Left ventricle myocardium superior (tissue), 1 donor: ENCODE results near the gene MLIP. TPM values are rescaled to one million over a fixed set of nuclear protein-coding genes. Genes with fewer than 3 reads are reported as not detected.

Experiments
- ATAC-seq: fragments of 200-7000 bp; cut with Tn5 transposase; one replicate; pipeline ENCODE4 v1.9.1; 2020; ENCODE audit warnings: mild to moderate bottlenecking, moderate library complexity
- DNase-seq: peaks from one replicate; pipeline ENCODE4 v3.0.0-alpha.2; 2020
- intact Hi-C: fragments of 100-400 bp; cut with micrococcal nuclease; formaldehyde crosslinking; loops from one replicate; pipeline ENCODE4 v1.11.0; 2022
- total RNA-seq: library from RNA; stranded (reverse); fragmentation: NEBNext Ultra II Directional; extraction: Animal tissue kit (Norgen Biotek cat#: 25700); gene quantifications from one replicate; pipeline ENCODE4 v1.2.1, GENCODE V29; 2021
- donor health status: DM: no; HTN: yes; CAD: no; lungs with severe emphysema.

The MLIP gene
- total RNA-seq, 1 donor from 2014 or later, result 436 TPM

DNA sequence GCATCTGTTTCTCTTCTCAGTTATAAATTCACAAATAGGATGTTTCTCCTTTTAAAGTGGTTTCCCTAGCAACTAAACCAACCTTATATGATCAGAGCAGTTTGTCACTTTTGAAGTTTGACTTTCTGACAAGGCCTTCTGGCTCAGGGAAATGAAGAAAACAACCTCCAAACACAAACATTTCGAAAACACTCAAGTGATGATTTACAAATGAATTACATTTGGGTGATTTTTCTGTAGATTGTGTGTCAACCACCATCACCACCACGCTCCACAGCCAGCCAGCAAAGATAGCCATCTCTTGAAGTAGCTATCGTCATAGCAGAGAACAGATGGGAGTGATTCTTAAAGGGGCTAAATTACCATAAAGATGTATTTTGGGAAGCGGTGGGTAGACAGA lies 16.5 kb upstream of the MLIP start:
- DNase-seq, result no peak
- ATAC-seq, result no peak
- intact Hi-C loops, result no loop called here

DNA sequence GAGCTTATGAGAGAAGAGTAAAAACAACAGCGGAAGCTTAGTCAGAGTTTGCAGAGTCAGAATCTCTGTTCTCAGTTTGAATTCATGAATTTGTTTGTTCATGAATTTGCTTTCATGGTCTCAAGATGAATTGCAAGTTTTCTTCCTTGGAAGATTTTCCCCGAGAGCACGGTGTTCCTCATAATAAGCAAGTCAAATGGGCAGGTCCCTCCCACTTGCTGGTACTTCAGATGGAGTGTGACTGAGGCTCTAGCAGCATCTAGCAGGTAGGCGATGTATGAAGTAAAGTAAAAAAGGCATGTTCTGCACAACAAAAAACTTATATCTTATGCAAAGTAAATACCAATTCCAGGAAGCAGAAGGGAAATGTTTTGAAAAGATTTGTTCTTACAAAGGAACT lies 15.5 kb upstream of the MLIP start:
- ATAC-seq (no peak), DNase-seq (no peak)
- intact Hi-C loops, result no loop called here

DNA sequence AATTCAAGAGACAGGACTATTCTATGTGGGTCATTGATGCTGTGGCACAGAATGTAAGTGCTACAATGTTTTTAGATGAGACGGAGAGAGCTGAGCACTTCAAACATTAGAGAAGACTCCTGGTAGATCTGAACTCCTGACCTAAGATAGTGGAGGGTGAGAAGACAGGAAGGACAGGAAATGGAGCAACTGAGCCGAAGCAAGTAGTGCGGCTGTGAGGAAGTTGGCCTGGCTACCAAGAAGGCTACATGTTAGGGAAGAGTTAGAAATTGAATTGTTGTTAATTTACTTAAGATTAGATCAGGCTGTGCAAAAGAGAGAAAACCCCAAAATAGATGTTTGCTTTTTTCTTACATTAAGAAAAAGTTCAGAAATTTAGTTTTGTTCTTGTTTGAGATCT lies 14.4 kb upstream of the MLIP start:
- intact Hi-C loops, result no loop called here
- ATAC-seq, result no peak
- no peak for DNase-seq

DNA sequence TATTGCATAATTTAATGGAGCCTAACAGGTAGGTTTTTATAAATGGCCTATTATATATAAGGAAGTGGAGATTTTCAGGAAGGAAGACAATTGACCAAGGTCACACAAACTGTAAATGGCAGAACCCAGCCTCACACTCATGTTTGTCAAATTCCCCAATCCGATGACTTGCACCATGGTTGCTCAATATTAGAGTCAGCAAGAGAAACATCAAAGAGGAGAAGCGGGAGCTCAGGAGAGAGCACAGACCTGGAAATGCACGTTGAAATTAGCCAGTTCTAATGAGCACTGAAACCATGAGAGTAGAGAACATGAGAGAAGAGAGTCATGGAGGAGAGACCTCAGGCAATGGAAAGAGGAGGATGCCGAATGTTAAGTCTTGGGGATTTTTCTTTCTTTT lies 13.5 kb upstream of the MLIP start:
- ATAC-seq (no peak), DNase-seq (no peak)
- intact Hi-C loops, result no loop called here

DNA sequence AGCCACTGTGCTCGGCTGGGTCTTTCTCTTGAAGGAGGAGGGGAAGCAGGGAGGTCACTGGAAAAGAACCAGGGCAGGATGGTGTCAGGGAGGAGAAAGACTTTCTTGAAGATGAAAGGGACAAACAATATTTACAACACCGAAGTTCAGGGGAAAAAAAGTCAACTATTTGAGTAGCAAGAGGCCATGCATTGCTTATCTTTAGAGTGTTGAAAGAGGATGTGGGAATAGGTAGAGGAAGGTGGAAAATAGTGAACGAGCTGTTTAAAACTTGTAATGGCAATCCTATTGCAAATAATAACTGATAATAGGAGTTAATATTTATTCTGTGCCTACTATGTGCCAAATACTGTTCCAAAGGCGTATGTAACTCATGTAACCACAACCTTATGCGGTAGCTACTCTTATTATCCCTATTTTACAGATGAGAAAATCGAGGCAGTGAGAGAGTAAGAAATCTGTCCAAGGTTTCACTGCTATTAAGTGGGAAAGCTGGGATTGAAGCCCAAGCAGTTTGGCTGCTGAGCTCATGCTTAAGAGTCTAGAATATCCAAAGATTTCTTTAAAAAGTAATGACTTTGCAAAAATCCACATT lies 12.7 kb upstream of the MLIP start:
- intact Hi-C loops, result no loop called here
- DNase-seq (no peak), ATAC-seq (no peak)

DNA sequence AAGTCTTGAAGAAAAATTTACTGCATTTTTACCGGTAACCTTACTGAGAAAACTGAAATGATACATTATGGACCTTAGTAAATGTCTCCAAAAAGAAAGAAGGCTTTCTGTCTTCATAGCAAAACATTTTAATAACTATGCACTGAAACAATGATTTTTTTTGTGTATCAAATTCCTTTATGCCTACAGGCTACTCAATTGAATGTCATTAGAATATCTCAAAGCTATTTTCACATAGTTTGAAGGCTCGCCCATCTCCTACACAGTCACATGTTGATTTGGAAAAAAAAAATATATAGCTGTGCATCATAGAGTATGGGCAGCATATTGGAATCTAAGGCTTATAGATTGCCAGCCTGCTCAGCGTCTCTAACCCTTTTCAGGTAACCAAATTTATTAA lies 12.0 kb upstream of the MLIP start:
- intact Hi-C loops, result no loop called here
- ATAC-seq (no peak), DNase-seq (no peak)

DNA sequence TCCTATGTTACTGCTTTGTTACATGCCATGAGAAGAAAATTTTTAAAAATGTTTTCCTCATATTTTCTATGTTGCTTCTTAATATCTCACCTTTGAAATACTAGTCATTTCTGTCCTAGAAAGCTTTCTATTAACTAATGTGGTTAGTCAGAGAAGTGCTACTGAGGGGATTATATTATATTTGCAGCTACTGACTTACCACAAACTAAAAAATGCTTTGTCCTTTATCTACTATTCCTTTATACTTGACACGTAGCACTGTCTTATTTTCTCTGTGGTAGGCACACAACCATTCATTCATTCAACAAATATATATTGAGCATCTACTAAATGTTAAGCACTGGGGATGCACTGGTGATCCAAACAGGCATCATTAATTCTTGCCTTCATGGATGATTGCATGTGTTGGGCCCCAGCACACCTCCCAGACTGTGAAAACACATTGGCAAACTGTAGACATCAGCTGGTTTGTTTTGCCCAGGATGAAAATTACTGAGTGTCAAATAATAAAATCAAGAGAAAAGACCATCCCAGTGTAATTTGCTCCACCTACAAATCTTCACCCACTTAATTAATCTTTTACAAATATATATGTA lies 10.7 kb upstream of the MLIP start:
- intact Hi-C loops, result no loop called here
- ATAC-seq, result no peak
- DNase-seq, result no peak

DNA sequence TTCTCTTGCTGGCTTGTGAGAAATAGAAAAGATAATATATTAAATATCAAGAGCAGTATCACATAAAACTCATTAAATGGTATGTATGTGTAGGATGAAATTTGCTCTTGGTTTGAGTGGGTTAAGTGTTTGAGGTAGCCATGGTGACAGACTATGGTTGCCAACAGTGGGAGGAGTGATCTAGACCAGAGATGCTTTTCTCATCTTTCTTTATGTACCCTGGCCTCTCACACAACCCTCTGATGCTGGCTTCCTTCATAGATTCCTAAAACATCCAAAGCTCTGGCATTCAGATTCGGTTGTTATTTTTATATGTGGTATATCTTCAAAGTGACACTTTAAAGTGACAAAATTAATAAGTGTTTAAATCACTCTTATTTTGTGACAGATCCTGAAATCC lies 9.0 kb upstream of the MLIP start:
- no peak for DNase-seq
- intact Hi-C loops, result no loop called here
- peak; percentile 42 for ATAC-seq

DNA sequence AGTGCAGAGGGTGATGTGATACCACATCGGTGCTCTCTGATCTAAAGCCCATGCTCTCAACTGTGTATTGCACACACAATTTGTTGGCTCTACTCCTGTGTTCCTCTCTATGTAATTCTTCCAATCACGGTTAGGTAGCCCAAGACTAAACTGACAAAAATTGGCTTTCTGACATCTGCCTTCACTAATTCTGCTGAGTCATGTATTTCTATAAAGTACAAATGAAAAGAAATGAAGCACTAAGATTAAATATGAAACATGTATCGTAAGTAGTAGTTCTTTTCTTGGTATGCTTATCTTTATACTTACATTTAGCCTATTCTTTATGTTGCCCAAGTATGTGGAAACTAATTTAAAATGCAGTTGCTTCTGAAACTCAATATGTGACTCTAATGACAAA lies 7.7 kb upstream of the MLIP start:
- DNase-seq, result no peak
- intact Hi-C loops, result no loop called here
- ATAC-seq, result no peak

DNA sequence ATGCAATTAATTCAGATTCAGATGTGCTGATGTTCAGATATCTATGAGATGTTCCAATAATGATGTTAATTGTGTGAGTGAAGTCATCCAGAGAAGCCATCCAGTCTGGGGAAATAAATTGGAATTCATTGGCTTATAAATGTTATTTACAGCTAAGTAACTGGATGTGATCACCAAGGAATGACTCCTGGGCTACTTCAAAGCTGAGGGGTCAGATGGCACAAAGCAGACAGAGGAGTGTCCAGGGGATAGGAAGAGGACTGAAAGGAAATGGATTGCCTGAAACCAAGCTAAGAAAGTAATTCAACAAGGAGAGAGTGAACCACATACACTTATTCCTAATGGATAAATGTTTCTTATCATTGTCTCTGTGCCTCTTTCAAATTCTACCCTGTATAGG lies 4.5 kb upstream of the MLIP start:
- ATAC-seq (no peak), DNase-seq (no peak)
- intact Hi-C loops, result no loop called here

DNA sequence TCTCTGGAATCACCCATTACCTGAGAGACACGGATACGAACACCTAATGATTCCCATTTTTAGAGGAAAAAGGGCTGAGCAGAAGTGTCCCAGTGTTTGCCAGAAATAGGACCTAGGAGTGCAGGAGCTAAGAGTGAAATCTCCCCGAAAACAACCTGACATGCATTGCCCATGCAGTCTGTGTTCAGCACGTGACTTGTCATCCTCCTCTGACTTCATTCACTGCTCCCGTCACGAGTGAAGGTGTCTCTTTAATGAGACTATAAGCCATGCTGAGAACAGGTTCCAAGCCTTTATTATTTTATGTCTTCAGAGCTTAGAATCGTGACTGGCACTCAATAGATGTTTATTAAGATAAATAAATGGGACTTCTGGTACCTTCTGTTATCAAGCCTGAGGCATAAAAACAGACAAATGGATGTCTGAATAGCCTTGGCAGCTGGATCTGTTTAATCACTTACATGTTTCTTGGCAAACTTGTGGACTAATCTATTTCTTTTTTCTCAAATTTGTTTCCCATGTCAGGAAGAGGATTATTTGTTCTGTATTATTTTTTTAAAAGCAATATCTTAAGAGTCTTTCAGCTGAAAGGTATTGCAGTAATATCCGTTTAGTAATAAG lies 3.7 kb upstream of the MLIP start:
- DNase-seq (no peak), ATAC-seq (peak; percentile 67)
- intact Hi-C loops, result no loop called here

DNA sequence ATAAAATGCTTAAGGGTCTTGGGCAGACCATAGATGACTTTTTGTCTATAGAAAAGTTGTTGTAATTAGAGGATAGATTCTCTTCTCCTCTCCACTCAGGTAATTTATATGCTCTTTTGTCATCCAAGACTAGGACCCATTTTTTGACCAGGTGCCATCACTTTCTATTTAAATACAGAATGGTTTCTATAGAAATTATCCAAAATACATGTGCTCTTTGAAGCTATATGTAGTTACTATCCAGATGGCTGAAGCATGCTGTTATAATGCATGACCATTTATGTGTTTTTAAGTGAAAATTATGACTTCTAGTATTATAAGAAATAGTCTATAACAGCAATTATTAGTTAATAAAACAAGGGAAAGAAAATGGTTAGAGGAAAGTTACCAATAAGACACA lies 3.0 kb upstream of the MLIP start:
- no peak for ATAC-seq
- no peak for DNase-seq
- intact Hi-C loops, result no loop called here

DNA sequence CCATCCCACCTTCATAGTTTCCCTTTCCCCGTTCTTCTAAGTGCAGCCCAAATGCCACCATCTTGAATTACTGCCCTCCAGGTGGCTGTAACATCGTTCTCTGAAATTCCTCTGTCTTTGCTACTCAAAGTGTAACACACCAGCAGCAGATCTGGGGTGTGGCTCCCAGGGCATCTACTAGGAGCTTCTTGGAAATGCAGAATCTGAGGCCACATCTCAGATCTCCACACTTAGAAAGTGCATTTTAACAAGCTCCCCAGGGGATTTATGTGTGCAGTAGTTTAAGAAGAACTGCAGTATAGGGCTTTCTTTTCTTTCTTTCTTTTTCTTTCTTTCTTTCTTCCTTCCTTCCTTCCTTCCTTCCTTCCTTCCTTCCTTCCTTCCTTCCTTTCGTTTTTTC lies 1.7 kb upstream of the MLIP start:
- no peak for ATAC-seq
- no peak for DNase-seq
- intact Hi-C loops, result no loop called here

DNA sequence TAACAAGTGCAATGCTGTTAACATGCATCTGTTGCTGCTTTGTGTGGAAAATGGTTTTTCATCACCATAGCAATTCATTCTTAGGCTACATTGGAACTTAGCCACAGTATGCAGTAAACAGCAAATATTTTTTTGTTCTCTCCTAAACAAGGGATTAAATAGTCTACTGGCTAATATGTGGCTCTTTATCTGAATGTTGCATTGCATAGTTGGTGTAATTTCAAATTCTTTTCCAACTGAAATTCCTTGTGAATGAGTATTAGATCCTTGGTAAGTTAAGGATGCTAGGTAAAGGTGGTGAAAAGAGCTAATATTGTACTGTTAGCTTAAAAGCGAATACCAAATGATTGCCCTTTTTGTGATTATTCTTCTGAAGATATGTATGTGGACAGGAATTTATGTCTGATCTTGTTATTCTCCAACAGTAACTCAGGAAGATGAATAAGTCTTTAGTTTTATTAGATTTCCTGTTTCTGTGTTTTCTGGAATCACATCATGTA lies 958 bp downstream of the MLIP start:
- no peak for DNase-seq
- intact Hi-C loops, result no loop called here
- no peak for ATAC-seq

DNA sequence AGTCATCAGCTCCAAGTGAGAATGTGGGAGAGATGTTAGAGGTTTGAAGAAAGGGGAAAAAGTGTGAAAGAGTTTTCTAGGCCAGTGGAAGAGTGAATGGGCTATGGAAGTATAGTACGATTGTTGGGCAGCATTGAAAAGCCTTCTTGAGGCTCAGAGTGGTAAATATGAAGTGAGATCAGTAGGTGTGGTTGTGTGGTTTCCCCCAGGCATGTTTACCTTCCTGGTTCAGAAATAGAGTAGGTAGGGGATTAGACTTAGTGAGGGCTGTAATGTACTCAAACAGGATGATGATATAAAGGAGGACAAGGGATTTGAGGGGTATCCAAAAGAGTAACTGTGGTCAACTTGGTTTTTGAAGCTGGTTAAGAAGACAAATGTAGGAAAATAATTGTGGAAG lies 3.7 kb downstream of the MLIP start:
- DNase-seq (no peak), ATAC-seq (no peak)
- intact Hi-C loops, result no loop called here

DNA sequence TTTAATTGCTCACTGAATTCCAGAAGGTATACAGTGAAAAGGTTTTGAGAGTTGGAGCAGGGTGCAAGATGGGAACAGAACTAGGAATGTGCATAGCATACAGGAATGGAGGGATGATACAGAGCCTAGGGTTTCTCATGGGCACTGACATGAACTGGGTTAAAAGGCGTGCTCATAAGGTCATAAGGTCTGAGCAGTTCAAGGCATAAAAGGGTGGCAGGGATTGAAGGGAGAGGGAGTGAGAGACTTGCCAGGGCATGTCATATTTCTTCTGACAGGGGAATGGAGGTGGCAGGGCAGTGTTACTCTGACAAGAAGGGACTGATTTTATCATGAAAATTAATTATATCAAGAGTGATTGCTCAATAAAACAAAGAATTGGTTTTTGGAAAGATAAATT lies 4.7 kb downstream of the MLIP start:
- no peak for DNase-seq
- peak; percentile 48 for ATAC-seq
- intact Hi-C loops, result no loop called here

DNA sequence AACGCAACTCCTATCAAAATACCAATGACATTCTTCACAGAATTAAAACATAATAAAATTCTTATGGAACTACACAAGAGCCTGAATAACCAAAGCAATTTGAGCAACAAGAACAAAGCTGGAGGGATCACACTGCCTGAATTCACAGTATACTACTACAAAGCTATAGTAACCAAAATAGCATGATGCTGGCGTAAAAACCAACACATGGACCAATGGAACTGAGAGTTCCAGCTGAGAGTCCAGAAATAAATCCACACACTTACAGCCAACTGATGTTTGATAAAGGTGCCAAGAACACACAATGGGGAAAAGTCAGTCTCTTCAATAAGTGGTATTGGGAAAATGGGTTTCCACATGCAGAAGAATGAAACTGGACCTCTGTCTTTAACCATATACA lies 6.9 kb downstream of the MLIP start:
- intact Hi-C loops, result no loop called here
- DNase-seq (no peak), ATAC-seq (peak; percentile 86)

DNA sequence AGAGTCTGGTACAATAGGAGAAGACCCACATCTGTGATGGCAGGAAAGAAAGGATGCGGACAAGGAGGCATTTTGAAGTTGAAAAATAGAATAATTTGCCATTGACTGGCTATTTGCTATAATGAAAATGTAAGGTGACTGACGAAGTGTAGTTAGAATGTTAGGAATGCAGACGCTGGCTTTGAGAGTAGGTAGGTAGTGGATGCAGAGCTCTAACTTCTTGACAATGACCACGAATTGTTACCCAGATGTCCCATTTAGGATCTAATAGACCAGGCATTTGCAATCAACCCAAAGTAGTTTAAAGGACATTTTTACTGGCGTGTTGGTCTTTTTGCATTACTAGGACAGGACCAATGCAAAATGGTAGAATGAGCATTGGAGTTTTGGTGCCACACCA lies 14.2 kb downstream of the MLIP start:
- intact Hi-C loops, result no loop called here
- DNase-seq (no peak), ATAC-seq (no peak)

DNA sequence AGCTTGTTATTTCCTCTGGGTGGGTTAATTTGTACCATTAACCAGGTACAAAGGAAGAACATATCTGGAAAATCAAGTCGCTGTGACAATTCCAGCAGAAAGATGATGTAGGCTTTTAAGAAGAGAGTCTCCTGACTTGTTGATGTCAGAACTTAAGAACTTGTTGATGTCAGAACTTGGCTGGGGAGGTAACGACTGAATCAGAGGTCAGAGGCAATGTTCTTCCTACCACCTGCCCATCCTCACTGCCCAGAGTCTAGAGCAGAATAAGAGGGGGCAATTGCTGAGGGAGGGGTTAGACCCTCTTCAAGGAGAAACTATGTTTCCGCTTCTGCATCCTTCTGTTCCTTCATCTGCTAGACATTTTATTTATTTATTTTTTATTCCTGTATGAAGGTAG lies 18.9 kb downstream of the MLIP start:
- ATAC-seq (peak; percentile 9), DNase-seq (no peak)
- intact Hi-C loops, result no loop called here

DNA sequence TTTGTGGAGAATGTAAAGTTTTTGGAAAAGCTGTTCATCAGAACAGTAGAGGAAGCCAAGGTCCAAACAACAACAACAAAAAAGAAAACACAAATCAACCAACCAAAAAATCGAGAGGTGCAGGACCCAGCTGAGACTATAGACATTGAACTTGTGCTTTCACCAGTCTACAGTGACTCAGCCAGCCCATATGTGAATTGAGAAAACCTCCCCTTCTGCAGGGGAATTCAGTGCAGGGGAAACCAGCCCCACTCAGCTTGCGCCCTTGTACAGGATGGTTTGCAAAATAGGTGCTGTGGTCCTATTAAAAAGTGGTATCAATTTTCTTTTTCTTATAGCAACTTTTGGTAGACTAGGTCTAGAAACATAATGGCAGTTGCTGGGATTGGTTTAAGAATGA lies 21.3 kb downstream of the MLIP start:
- no peak for ATAC-seq
- no peak for DNase-seq
- intact Hi-C loops, result no loop called here

DNA sequence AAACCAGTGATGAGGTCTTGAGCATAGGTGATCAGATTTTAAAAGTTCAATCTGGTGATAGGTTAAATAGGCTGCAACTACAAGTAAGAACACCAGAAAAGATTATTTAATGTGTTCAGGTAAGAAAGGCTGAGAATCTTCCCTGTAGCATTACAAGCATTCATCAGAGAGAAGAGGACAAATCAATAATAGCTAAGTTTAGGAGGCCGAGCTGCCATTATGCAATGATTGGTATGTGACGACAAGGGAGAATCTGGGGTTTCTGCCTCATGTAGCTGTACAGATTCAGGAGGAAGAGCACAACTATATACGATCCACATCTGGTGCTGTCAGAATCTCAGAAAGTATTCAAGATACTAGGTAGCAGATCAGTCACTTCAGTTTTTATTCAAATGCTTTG lies 21.9 kb downstream of the MLIP start:
- intact Hi-C loops, result no loop called here
- DNase-seq (no peak), ATAC-seq (no peak)
